Fibroblast of lung (primary cell): ENCODE data around the gene UNC119B.

ENCODE experiments used
- CTCF ChIP-seq, 2 donors: IDR thresholded peaks in 1 of 2; conservative IDR thresholded peaks in 1 of 2; 1 replicate in 1 of 2; 2 replicates in 1 of 2; pipeline ENCODE4 v1.5.1; 2011 to 2012; ENCODE audit warnings: low read length in 2 of 2, control low read depth in 1 of 2, inconsistent platforms in 1 of 2, low read depth in 1 of 2, mild to moderate bottlenecking in 1 of 2
- EZH2 ChIP-seq: IDR thresholded peaks from 2 replicates; pipeline ENCODE4 v1.5.1; 2012; ENCODE audit warnings: low read length, control low read depth, mild to moderate bottlenecking; ENCODE audit errors: missing control alignments

DNA sequence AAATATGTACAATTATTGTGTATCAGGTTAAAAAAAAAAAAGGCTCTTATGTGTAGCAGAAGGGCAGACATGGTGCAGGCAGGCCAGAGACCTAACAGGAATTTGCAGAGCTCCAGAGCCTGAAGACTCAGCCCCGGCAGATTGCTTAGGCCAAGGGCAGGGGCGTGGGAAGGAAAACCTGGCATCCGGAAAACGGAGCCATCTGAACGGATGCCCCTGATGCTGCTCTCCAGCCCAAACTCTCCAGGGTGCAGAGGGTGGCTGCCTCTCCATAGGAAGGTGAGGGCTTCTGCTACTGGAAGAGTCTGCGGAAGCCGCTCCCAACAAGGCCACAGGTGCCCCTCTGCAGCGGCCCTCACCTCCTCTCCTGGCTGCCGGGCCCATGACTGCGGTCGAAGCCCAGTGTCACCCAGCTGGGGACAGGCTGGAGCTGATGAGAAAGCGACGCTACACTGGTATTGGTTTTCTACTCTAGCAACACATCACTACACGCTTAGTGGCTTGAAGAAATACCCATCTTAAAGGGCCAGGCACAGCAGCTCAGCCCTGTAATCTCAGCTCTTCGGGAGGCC is 34.8 kb downstream of the UNC119B start:
- no peak for TF ChIP-seq CTCF (conservative IDR thresholded peaks at IDR 0.05 in 1 of 2, IDR thresholded peaks at IDR 0.05 in 1 of 2; ENCODE audit: low read depth in 1 of 2, low read length in 2 of 2)
- TF ChIP-seq EZH2 = no peak
